ENCODE results near the gene SIGLEC1.

Gene SIGLEC1

GRCh38 chr20:3744806-3745685, 32.6 kb upstream of the SIGLEC1 start:
- peak; percentile 48 to 68 (median 55) for DNase-seq (ENCODE audit: low read depth in 4 of 4, low spot score in 1 of 4)

DNA sequence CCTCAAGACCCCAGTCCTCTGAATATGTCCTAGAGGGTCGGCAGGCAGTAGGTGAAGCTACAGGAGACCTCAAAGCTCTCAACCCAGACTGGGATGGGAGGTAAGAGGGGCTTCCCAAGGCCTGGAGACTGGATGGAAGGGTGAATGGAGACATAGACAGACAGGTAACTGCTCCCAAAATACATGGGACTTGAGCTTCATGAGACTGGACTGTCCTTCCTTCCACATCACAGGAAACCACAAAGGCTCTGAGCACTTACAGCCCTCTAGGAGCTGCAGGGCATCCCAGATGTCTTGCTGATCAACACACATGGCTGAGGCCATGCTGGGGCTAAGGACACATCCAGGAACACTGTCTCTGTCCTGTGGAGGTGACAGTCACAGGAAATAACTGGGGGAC, 31.6 kb upstream of the SIGLEC1 start:
- no peak for DNase-seq (ENCODE audit: low read depth in 4 of 4, low spot score in 1 of 4)

DNA sequence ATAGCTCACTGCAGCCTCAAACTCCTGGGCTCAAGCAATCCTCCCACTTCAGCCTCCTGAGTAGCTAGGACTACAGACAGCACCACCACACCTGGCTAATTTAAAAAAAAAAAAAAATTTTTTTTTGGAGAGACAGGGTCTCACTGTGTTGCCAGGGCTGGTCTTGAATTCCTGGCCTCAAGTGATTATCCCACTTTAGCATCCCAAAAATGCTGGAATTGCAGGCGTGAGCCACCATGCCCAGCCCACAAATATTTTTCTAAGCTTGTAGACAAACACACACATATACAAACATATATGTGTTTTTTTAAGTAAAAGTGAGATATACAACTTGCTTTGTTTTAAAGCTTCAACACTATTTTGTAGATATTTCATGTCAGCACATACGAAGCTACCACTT, 30.9 kb upstream of the SIGLEC1 start:
- no peak for DNase-seq (ENCODE audit: low read depth in 4 of 4, low spot score in 1 of 4)

GRCh38 chr20:3741836-3742458, 29.5 kb upstream of the SIGLEC1 start:
- no peak for DNase-seq (ENCODE audit: low read depth in 4 of 4, low spot score in 1 of 4)

GRCh38 chr20:3740615-3741301, 28.4 kb upstream of the SIGLEC1 start:
- DNase-seq (ENCODE audit: low read depth in 4 of 4, low spot score in 1 of 4): no peak

- DNase-seq (ENCODE audit: low read depth in 4 of 4, low spot score in 1 of 4): no peak
Observed at GRCh38 chr20:3739926-3740451, 27.6 kb upstream of the SIGLEC1 start.

GRCh38 chr20:3739054-3739925, 26.9 kb upstream of the SIGLEC1 start:
- DNase-seq (ENCODE audit: low read depth in 4 of 4, low spot score in 1 of 4): no peak

DNA sequence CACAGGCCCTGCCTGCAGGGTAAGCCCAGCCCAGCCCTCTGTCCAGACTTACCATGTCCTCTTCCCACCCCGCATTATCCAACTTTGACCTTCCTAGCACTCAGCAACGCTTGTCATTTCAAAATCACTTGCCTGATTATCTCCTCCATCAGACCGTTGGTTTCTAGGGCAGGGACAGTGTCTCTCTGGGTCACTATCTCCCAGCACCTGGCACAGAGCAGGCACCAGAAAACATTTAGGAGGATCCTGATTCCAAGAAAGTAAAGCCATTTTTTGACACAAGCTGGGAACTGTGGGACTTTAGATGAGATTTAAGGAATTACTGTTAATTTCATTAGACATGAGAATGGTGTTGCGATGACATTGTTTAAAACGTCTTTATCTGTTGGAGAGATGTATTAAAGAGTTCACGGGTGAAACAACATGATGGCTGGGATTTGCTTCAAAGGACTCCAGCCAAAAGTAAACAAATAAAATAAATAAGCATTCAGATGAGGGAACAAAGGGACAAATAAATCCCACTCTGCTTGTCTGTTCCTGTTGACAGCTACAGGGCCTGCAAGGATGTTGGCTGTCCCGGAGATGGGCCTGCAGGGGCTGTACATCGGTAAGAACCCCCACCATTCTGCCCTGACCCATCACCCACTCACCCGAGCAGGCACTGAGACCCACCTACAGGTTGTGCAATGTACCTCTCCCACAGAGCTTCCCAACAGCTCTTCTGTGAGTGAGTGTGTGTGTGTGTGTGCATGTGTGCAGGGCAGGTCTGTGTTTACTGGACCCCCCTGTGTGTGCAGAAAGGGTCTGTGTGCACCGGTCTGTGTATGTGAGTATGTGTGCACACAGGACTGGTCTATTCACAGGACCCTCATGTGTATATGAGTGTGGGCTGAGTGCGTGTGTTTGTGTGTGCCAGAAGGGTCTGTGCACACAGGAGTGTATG, 26.0 kb upstream of the SIGLEC1 start:
- no peak for DNase-seq (ENCODE audit: low read depth in 4 of 4, low spot score in 1 of 4)

- no peak for DNase-seq (ENCODE audit: low read depth in 4 of 4, low spot score in 1 of 4)
Observed at GRCh38 chr20:3735768-3736167, 23.4 kb upstream of the SIGLEC1 start.

GRCh38 chr20:3734111-3734843, 21.9 kb upstream of the SIGLEC1 start:
- no peak for DNase-seq (ENCODE audit: low read depth in 4 of 4, low spot score in 1 of 4)

- no peak for DNase-seq (ENCODE audit: low read depth in 4 of 4, low spot score in 1 of 4)
Observed at GRCh38 chr20:3733119-3733995, 21.0 kb upstream of the SIGLEC1 start.

DNA sequence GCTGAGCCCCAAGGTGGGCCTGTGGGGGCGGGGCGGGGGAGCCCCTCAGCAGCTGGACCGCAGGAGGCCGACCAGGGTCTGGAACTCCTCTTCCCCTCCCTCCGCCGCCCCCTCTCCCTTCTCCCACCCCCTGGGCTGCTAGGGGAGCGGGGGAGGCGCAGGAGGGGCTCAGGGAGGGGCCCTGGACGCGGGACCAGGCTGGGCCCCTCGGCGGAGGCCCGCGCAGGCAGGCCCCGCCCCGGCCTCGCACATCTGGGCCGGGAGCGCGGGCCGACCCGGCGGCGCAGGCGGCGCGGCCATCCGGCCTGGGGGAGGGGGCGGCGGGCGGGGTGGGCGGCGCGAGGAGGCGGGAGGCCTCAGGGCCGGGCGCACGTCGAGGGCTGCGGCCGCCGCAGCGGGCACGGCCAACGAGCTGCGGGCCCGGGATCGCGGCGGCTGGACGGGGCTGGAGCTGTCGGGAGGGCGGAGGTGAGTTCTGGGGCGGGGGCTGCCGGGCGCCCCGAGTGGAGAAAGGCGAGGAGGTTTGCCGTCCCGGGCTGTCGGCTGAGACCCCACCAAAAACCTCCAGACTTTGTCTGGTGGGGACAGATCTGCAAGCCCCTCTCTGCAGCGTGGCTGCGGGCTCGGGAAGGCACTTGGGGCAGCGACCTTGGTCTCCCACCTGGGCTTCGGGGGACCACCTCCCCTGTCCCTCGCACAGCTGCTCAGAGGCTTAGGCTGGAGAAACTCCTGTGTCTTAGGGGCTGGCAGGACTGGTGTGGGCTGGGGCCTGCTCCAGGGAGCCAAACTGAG, 20.1 kb upstream of the SIGLEC1 start, which contains the start of gene HSPA12B:
TSS of gene HSPA12B (plus strand) at position 359 of the 792 bp plus-strand sequence. CDS start 5,990 bp downstream, outside the sequence.
- DNase-seq (ENCODE audit: low read depth in 4 of 4, low spot score in 1 of 4): no peak

DNA sequence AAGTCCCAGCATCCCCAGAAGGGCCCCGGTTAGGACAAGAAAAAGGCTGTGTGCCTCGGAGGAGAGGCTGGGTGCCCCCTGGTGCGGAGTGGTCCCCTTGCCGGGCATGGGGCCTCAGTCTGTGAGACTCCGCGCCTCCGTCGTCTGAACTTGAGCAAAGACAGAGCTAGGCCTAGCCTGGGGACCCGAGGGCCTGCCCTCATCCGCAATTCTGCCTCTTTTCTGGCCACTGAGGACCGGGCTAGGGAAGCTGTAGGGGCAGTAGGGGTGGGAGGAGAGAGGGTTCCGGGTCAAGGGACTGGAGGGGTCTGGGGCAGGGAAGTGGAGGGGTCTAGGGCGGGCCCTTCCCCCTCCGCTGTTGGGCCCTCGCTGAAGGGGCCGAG, 19.5 kb upstream of the SIGLEC1 start:
- DNase-seq (ENCODE audit: low read depth in 4 of 4, low spot score in 1 of 4): no peak

DNA sequence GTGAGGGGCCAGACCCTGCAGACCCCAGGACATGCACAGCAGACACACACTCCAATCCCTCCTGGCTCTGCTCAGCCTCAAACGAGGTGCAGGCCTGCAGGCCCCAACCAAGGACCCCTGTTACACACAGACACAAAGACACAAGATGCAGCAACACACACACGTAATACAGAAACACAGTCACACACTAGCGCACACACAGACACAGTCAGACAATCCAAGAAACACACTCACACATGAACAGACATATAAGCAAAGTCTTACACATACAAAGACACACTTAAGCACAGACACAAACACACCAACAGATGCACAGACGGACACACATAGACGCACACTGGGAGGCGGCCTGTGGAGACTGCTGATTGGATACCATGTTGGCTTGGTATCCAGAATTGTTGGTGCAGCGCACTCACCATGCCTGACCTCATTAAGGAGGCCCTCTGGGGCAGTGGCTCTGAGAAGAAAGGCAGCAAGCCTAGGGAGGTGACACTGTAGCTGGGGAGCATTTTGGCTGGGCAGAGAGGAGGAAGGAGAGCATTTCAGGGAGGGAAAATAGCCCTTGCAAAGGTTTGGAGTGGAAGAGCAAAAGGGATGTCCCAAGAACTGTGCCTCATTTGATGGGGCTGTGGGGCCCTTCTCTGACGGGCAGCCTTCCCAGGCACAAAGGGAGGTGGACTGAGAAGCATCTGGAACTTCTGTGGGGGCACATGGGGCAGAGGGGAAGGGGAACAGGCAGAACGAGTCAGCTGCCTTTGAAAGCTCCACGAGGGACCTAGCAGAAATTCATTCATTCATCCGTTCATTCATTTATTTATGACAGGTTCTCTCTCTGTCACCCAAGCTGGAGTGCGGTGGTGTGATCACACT, 18.6 kb upstream of the SIGLEC1 start:
- DNase-seq (ENCODE audit: low read depth in 4 of 4, low spot score in 1 of 4): no peak

DNA sequence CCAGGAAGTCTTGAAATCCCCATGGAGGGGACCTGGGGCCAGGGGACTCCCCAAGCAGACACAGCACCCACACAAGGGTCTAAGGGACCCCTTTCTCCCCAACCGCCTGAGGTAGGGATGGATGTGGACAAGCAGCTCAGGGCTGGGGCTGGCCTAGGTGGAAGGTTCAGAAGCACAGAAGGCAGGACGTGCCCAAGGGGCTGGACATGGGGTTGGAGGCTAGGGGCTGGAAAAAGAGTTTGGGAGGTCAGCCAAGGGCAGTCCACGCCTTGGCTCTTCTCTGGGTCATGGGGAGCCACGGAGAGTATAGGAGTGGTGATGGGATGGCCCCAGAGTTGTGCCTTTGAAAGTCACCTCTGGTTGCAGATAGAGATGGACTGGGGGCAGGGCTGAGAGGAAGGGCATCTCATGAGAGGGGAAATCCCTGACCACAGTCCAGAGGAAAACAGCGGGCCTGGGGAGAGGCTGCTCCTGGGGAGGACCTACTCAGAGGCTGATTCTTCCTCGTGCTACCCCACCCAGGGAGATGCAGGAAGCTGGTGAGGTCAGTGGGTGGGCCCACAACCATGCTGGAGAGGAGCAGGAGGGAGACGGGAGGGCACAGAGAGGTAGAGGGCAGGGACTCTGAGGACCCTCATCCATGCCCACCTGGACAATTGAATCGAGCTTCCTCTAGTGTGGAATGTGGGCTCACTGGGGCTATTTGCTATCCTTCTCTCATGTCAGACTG, 17.6 kb upstream of the SIGLEC1 start:
- no peak for DNase-seq (ENCODE audit: low read depth in 4 of 4, low spot score in 1 of 4)

GRCh38 chr20:3729378-3729777, 17.0 kb upstream of the SIGLEC1 start:
- no peak for DNase-seq (ENCODE audit: low read depth in 4 of 4, low spot score in 1 of 4)

All from stimulated activated CD4-positive, alpha-beta T cell treated with anti-CD3 and anti-CD28 coated beads, Interleukin-1b, Interleukin-23, amount 100 ng/mL, for 24 hours (primary cell).